ENCODE data around the gene SELE.

SELE gene

GRCh38 chr1:169733924-169734323, at the start of gene SELE:
Gene SELE (minus strand): TSS chr1:169734079. CDS start chr1:169733612, 467 bp downstream.
- no peak for DNase-seq

- DNase-seq: no peak
Observed at GRCh38 chr1:169782596-169782995, 48.7 kb upstream of the SELE start.

GRCh38 chr1:169779970-169780369, 46.1 kb upstream of the SELE start:
- no peak for DNase-seq

GRCh38 chr1:169779150-169779549, 45.3 kb upstream of the SELE start:
- DNase-seq: no peak

- no peak for DNase-seq
Observed at GRCh38 chr1:169776440-169776839, 42.6 kb upstream of the SELE start.

- DNase-seq: no peak
Observed at GRCh38 chr1:169768161-169768560, 34.3 kb upstream of the SELE start.

- no peak for DNase-seq
Observed at GRCh38 chr1:169765580-169766331, 31.9 kb upstream of the SELE start.

GRCh38 chr1:169764919-169765318, 31.0 kb upstream of the SELE start:
- DNase-seq: no peak

- DNase-seq: no peak
Observed at GRCh38 chr1:169762699-169763098, 28.8 kb upstream of the SELE start.

GRCh38 chr1:169759038-169759437, 25.2 kb upstream of the SELE start:
- no peak for DNase-seq

- no peak for DNase-seq
Observed at GRCh38 chr1:169753549-169753948, 19.7 kb upstream of the SELE start.

- DNase-seq: no peak
Observed at GRCh38 chr1:169750041-169750440, 16.2 kb upstream of the SELE start.

GRCh38 chr1:169746550-169746949, 12.7 kb upstream of the SELE start:
- DNase-seq: no peak

GRCh38 chr1:169745015-169745861, 11.4 kb upstream of the SELE start:
- DNase-seq: no peak

GRCh38 chr1:169741666-169742394, 8.0 kb upstream of the SELE start:
- DNase-seq: no peak

GRCh38 chr1:169739980-169740379, 6.1 kb upstream of the SELE start:
- no peak for DNase-seq

- DNase-seq: no peak
Observed at GRCh38 chr1:169731446-169731845, 2.4 kb downstream of the SELE start.

- no peak for DNase-seq
Observed at GRCh38 chr1:169729991-169730390, 3.9 kb downstream of the SELE start.

GRCh38 chr1:169727307-169727706, 6.6 kb downstream of the SELE start:
- DNase-seq: no peak

- no peak for DNase-seq
Observed at GRCh38 chr1:169726851-169727250, 7.0 kb downstream of the SELE start.

- no peak for DNase-seq
Observed at GRCh38 chr1:169725930-169726329, 7.9 kb downstream of the SELE start.

GRCh38 chr1:169724168-169724567, 9.7 kb downstream of the SELE start:
- no peak for DNase-seq

- DNase-seq: no peak
Observed at GRCh38 chr1:169723763-169724162, 10.1 kb downstream of the SELE start.

GRCh38 chr1:169722779-169723178, 11.1 kb downstream of the SELE start:
- no peak for DNase-seq

Measured in stimulated activated CD4-positive, alpha-beta T cell treated with anti-CD3 and anti-CD28 coated beads, Interleukin-12 subunit alpha, Interleukin-12 subunit beta, amount 100 ng/mL, for 4 hours (primary cell).